Stimulated activated CD4-positive, alpha-beta T cell treated with anti-CD3 and anti-CD28 coated beads, TNF-alpha, amount 100 ng/mL, for 48 hours (primary cell): ENCODE measurements around the gene RBM47.
"Not testable (repeated sequence)": the region's sequence is repeated elsewhere in the genome, so short reads cannot be mapped to it uniquely, and the experiment has no call there.

Source experiments
- DNase-seq, 3 donors: peaks; one replicate each; pipeline ENCODE4 v3.0.0-alpha.2; 2020; ENCODE audit warnings: low read depth in 3 of 3

Gene RBM47

DNA sequence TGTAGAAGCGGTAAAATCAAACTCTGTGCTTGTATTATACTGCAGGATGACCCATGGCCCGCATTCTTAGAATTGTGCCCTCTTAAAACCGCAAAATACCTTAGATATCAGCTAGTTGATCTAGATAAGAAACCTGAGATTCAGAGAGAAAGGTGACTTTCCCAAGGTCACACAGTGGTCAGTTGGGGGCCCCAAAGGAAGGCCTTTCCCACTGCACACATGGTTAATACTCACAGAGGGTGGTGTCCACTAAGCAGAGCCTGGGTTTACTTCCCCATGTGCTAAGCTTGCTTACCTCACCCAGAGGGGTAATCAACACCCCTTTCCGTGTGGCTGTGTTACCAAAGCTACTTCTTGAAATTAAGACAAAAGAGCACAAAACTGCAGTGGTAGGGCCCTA lies 66.3 kb downstream of the RBM47 start:
- DNase-seq, result no peak

DNA sequence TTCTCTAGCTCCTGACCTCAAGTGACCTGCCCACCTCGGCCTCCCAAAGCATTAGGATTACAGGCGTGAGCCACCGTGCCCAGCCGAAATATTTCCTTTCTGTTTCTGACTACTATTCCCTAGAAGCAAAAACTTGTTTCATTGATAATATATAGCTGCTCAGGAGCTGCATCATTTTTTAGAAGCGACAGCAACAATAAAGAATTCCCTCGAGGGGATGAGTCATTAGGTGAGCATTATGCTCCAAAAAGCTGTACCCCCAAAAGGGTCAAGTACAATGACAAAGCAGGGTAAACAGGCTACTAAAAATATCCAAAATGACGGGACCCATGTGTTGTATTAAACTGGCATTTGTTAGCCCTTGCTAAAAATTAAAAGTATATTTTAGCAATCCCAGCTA lies 67.0 kb downstream of the RBM47 start:
- DNase-seq, result no peak

DNA sequence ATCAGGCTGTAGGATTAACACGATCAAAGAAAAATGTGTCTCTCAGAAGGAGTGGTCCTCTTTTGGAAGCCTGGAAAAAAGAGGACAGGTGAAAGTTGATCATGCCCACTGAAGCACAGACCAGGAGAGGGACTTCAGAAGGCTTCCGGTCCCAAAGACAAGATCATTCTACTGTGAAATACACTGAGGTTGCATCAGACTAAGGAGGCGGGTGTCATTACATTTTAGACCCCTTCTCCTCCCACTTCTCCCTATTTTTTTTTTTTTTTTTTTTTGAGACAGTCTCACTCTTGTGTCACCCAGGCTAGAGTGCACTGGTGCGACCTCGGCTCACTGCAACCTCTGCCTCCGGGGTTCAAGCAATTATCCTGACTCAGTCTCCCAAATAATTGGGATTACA lies 67.5 kb downstream of the RBM47 start:
- DNase-seq, result no peak

DNA sequence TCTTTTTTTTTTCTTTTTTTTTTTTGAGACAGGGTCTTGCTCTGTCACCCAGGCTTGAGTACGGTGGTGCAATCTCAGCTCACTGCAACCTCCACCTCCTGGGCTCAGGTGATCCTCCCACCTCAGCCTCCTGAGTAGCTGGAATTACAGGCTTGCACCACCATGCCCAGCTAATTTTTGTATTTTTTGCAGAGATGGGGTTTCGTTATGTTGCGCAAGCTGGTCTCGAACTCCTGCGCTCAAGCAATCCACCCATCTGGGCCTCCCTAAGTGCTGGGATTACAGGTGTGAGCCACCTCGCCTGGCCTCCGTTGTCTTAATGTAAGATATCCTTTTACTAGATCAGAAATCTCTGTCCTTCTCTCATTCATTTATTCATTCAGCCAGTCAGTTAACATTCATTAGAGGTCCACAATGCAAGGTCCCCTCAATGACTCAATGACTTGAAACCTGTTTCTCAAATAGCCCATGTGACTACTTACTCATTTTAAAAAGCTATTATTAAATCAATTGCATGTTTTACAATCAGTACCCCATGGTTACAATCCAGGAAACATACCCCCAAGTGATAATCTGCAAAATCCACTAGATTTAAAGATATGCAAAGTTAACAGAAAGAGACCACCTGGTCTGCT lies 68.0 kb downstream of the RBM47 start:
- not testable (repeated sequence) for DNase-seq

DNA sequence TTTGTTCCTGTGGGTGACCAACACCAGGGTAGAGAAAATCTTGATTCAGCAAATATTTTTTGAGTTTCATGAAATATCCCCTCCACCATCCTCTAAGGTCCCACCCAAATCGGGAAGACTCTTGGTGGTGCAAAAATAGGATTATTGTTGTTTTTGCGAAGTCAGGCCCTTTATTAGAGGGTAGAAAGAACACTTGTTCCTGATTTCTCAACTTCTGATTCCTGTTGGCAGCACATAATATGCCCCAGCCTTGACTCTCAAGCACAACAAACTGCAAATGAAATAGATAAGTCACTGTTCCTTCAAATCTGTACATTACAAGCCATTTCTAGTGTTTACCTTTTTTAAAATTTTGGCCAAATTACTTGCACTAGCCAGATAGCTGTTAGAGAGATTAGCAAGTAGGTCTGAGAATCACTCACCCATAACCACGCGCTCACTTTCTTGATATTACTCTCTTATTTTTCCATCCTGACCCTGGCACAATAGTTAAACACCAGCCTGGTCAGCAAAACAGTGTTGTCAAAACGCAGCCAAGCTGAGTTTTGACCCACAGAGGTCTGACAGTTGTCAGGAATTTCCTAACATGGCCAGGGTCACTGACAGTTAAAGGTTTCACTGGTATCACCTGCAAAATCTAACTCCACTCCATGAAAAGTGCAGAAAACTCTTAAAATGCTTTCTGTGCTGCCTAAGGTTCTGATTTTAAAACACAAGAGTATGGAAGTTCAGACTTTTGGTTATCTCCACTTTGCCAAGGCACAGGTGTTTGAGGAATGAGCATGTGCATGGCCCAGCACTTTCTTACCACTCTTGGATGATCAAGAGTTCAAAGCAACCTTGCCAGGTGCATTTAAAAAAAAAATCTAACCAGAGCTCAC lies 69.8 kb downstream of the RBM47 start:
- DNase-seq, result no peak

DNA sequence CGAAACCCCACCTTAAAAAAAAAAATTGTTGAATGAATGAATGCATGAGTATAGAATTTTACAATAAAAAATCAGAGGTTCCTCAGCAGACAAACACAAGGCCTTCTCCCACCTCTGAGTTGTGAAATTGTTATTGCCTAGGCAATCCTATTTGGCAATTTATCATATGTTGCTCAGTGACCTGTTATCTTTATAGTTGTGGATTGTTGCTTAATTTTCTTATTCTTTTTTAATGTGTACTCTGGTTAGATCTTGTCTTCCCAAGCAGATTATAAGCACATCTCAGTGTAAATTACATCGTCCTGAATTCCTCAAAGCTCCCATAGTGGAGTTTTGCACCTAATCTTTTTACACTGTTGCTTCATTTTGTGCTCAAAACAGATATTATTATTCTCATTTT lies 71.9 kb downstream of the RBM47 start:
- DNase-seq, result no peak

DNA sequence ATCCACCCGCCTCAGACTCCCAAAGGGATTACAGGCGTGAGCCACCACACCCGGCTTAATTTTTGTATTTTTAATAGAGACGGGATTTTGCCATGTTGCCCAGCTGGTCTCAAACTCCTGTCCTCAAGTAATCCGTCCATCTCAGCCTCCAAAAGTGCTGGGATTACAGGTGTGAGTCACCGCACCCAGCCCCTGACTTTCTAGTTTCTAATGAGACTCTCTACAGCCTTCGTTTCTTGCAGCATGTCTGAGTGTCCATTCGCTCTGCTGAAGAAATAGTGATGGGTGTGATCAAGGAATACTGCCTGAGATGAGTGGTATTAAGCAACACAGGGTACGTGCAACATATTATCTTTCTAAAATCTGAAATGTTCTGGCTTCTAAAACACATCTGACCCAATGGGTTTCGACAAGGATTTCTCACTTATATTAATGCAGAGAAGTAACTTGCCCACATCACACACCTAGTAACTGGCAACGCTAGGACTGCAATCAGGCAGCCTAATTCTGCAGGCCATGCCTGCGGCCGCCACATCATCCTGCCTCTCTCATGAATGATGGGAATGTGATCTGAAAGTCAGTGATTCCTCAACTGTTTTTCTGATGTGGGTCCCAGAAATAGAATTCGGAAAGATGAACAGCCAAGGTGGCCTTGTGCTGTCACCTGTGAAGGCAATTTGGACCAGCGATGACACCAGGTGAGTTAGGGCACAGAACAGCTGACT lies 74.3 kb downstream of the RBM47 start:
- DNase-seq, result no peak

DNA sequence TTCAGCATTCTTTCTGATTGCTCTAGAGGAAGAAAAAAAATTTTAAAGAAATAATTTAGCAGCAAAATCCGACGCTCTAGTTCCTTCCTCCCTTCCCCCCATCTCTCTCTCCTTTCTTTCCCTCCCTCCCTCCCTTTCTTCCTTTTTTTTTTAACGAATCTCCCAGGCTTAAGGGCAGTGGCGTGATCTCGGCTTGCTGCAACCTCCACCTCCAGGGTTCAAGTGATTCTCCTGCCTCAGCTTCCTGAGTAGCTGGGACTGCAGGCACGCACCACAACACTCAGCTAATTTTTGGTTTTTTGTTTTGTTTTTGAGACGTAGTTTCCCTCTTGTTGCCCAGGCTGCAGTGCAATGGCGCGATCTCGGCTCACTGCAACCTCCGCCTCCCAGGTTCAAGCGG lies 75.0 kb downstream of the RBM47 start:
- DNase-seq, result not testable (repeated sequence)

DNA sequence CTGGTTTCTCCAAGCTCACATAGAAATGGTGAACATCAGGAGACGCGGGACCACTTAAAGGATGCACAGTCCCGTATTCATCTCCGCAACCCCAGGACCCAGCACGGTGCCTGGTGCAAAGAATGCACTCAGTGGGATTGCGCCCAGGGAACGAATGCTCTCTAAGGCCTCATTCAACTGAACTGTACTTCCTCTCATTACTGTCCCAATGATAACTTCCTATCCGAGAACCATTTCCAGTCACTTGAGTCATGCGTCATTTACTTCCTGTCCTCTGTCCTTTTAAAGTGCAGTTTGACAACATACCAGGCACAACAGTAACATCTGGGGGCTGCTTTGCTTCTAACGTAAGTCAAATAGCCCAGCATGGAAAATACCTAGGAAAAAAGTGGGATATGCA lies 75.7 kb downstream of the RBM47 start:
- no peak for DNase-seq

DNA sequence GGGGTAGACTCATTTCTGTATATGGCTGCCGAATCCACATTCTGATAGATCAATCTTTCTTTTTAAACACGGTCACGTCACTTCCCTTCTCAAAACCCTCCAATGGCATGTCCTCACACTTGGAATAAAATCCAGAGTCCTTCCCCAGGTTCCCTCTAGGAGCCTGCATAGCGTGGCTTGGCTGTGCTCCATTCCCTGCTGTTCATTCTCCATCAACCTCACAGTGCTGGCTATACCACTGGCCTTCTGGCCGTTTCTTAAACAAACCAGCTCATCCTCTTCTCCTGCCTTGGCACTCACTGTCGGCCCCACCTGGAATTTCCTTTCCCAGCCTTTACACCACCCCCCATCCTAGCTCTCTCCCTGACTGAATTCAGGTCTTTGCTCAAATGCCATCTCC lies 77.1 kb downstream of the RBM47 start:
- no peak for DNase-seq

DNA sequence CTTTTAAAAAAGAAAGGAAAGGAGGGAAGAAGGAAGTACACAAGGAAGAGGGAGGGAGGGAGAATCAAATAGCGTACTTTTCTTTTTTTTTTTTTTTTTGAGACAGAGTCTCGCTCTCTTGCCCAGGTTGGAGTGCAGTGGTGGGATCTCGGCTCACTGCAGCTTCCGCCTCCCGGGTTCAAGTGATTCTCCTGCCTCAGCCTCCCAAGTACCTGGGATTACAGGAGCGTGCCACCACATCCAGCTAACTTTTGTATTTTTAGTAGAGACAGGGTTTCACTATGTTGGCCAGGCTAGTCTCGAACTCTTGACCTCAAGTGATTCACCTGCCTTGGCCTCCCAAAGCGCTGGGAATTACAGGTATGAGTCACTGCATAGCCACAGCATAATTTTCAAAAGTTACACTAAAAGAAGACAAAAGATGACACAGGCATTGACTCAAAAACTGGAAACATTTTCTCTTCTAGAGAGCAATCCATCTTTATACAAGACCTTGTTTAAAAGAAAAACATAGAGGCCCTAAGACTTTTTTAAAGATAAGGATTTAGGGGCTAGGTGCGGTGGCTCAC lies 78.0 kb downstream of the RBM47 start:
- peak in 1 of 3 donors; percentile 31 for DNase-seq

DNA sequence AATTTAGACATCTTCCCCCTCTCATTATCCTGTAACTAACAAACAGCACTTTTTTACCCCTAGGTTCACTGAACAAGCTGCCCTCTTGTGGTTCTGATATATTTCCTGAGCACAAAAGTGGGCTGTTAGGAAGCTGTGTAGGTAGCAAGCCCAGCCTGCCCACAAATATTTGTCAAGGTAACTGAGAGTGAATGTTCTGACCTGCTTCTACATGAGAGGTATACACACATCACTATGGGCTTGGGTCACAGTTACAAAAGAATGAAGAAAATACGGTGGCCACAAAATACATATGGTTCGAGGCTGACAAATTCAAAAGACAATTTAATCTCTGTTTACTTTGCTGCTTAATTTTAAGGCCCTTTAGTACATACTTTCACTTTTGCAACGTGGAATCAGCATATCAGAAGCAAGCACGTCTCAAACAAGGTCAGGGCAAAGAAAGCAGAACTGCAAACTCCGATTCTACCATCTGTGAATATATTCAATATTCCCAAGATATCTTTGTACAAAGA lies 78.7 kb downstream of the RBM47 start:
- DNase-seq, result no peak

DNA sequence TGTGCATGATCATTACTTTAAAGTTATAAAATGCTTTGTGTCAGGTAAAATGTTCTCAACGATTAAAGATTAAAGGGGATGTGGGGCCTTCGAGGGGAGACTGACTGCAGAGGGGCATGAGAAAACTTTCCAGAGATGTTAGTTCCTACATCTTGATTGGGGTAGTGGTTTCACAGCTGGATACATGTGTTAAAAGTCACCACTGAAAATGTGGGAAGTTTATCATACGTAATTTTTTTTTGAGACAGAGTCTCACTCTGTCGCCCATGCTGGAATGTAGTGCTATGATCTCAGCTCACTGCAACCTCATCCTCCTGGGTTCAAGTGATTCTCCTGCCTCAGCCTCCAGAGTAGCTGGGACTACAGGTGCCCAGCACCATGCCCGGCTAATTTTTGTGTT lies 79.5 kb downstream of the RBM47 start:
- DNase-seq, result no peak

DNA sequence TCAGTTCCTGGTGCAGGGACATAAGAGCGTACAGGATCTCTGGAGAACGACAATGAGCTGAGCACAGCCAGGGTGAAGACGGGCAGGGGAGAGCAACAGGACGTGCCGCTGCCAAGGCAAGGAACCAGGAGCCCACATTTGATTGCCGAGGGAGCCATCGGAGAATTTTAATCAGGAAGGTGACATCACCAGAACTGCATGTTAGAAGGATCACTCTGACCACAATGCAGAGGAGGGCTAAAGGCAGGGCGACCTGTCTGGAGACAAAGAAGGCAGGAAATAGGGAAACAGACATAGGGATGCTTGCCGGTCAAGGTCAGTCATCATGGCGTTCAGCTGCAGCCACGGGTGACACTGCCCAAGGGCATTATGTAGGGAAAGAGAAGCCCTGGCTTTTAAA lies 81.4 kb downstream of the RBM47 start:
- DNase-seq, result no peak

DNA sequence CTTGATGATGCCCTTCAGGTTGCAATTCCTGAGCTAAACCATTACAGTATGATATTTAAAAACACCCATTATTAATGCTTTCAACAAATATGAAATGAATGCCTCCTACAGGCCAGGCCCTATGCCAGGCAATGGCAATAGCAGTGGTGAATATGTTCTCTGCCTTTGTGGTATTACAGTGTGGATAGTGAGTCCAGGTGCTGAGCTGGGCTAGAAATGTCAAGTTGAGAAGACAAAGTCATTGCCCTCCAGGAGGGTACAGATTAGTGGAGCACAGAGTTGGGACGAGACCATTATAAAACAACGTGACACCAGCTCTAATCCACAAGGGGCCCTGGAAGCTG lies 81.9 kb downstream of the RBM47 start:
- no peak for DNase-seq

DNA sequence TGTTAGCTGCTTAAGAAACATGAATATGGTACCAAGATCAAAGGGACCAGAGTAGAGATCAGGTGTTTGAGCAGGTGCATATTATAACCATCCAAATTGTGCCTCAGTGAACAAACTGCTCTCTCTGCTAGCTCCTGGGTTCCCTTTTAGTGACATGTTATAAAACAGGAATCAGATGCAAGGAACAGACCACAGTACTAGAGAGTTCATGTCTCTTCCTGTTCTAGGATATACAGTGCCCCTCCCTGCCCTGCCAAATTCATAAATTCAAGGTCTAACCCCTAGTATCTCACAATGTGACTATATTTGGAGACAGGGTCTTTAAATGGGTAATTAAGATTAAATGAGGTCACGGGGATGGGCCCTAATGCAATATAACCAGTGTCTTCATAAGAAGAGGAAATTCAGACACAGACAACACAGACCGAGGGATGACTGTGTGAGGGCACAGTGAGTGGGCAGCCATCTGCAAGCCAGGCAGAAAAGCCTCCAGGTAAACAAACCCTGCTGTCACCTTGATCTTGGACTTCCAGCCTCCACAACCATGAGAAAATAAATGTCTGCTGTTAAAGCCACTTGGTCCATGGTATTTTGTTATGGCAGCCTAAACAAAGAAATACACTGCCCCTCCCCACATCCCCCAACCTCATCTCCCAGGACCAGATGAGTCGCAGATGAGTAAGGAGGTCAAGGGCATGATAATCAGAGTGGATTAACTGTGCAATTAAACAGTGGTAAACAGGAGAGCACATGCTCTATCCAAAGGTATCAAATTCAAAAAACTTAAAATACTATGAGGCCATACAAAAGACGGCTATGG lies 82.5 kb downstream of the RBM47 start:
- DNase-seq, result no peak

DNA sequence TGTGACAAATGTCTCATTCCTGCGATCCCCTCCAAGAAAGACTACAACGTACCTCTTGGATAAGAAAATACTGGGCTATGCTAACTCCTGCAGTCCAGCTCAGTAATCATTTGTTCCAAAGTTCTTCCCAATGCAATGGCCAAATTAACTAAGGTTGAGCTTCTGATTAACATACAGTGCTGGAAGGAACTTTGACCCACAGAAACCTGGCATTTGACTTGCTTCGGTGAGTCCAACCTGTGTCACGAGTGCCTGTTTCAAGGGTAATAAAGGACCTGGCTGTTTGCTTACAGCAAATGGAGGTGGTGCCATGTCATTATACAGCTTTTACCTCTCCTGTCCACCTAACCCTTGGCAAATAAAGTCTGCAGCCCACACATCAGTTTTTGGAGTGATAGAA lies 83.2 kb downstream of the RBM47 start:
- DNase-seq, result no peak

DNA sequence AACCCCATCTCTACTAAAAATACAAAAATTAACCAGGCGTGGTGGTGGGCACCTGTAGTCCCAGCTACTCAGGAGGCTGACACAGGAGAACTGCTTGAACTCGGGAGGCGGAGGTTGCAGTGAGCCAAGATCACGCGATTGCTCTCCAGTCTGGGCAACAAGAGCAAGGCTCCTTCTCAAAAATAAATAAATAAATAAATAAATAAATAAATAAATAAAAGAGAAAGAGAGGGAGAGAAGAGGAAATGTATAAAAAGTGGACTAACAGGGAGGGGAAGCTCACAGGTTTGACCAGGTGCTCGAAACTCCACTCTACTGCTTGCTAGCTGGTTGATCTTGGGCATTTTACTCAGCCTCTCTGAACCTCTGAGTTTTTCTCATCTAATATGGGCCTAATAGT lies 84.2 kb downstream of the RBM47 start:
- not testable (repeated sequence) for DNase-seq

DNA sequence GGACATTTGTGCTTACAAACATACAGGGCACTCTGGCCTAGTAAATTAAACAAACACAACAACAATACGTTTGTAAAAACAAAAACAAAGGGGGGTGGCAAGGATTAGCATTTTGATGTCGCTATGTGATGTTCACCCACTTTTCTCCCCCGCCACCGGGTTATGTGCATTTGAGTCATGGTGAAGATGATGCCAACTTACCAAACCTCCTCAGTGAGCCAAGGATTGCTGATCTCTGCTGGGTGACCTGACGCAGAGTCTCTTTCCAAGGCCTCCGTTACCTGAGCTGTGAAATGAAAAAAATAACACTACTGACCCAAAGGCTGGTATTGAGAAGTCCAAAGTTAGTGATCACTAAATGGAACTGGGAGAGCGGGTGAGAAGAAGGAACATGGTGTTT lies 85.4 kb downstream of the RBM47 start:
- no peak for DNase-seq

DNA sequence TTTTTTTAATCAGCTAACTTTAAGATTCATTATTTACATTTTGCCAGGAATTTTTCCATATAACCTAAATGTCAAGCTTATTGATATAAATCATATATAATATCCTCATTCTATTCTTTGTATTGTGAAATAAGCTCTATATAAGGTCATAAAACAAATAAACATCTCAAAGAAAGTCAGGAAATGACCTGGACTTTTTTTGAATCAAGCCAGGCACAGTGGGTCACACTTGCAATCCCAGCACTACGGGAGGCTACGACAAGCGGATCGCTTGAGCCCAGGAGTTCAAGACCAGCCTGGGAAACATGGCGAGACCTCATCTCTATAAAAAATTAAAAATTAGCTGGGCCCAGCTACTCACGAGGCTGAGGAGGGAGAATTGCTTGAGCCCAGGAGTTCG lies 88.9 kb downstream of the RBM47 start:
- DNase-seq, result no peak

DNA sequence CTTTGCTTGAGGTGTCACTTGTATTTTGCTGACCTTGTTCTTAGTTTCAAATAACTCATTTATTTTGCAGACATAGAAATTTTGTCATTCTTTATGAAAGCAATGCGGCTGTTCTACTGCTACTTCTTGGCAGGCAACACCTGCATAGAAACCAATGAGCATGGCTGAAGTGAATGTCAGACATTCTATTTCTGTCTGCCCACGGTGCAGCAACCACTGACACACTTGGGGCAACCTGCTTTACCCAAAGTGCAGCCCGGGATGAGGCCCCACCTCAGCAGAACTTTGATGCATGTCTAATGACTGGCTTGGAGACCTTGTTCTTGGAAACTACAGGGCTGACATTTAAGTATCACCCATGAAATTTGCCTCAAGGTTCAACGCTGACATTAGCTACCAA lies 93.6 kb downstream of the RBM47 start:
- DNase-seq, result no peak

DNA sequence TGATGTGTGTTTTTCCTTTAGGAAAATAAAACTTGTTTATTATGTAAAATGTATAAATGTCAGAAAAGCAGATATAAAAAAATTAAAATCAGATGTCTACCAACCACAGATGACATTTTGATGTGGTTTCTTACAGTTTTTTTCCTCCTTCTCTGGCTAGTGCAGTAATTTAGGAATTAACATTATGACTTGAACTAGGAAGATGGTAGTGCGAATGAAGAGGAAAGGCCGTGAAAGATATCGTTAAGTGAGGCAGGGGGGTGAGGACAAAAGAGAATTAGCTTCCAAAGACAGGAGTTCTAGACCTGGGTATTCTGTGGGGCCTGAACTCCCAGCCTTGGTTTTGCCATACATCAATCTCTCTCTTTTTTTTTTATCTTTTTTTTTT lies 98.0 kb downstream of the RBM47 start:
- DNase-seq, result no peak
